Fibroblast of skin of right quadriceps (primary cell): ENCODE results near the gene KRTAP12-4.
"Not testable (repeated sequence)": the region's sequence is repeated elsewhere in the genome, so short reads cannot be mapped to it uniquely, and the experiment has no call there.

Experiments used
- DNase-seq: peaks from one replicate; pipeline ENCODE4 v3.0.0-alpha.2; 2013

Gene KRTAP12-4

GRCh38 chr21:44628707-44629391, 25.6 kb downstream of the KRTAP12-4 start:
- no peak for DNase-seq

GRCh38 chr21:44627831-44628233, 26.6 kb downstream of the KRTAP12-4 start:
- not testable (repeated sequence) for DNase-seq

- DNase-seq = not testable (repeated sequence)
Observed at GRCh38 chr21:44627181-44627822, 27.2 kb downstream of the KRTAP12-4 start.

- DNase-seq = no peak
Observed at GRCh38 chr21:44626673-44627143, 27.8 kb downstream of the KRTAP12-4 start, which contains the start of gene KRTAP10-9. Gene KRTAP10-9, plus strand, starts transcription at chr21:44627093. Its CDS starts 79 bp downstream, at chr21:44627172.

GRCh38 chr21:44626262-44626661, 28.2 kb downstream of the KRTAP12-4 start:
- DNase-seq = no peak

- no peak for DNase-seq
Observed at GRCh38 chr21:44625756-44626155, 28.7 kb downstream of the KRTAP12-4 start.

- DNase-seq = no peak
Observed at GRCh38 chr21:44623575-44623974, 30.9 kb downstream of the KRTAP12-4 start.

GRCh38 chr21:44619886-44620285, 34.6 kb downstream of the KRTAP12-4 start:
- no peak for DNase-seq

GRCh38 chr21:44618909-44619308, 35.5 kb downstream of the KRTAP12-4 start:
- no peak for DNase-seq

GRCh38 chr21:44618504-44618903, 36.0 kb downstream of the KRTAP12-4 start:
- no peak for DNase-seq

- no peak for DNase-seq
Observed at GRCh38 chr21:44617071-44617501, 37.4 kb downstream of the KRTAP12-4 start.

GRCh38 chr21:44616591-44616926, 37.9 kb downstream of the KRTAP12-4 start:
- no peak for DNase-seq

GRCh38 chr21:44615911-44616590, 38.4 kb downstream of the KRTAP12-4 start:
- DNase-seq = no peak

- DNase-seq = no peak
Observed at GRCh38 chr21:44615466-44615865, 39.0 kb downstream of the KRTAP12-4 start.

- no peak for DNase-seq
Observed at GRCh38 chr21:44614961-44615391, 39.5 kb downstream of the KRTAP12-4 start.

GRCh38 chr21:44614161-44614631, 40.3 kb downstream of the KRTAP12-4 start:
- DNase-seq = no peak

- DNase-seq = no peak
Observed at GRCh38 chr21:44613386-44614155, 40.9 kb downstream of the KRTAP12-4 start.

- DNase-seq = no peak
Observed at GRCh38 chr21:44612669-44613229, 41.7 kb downstream of the KRTAP12-4 start.

- no peak for DNase-seq
Observed at GRCh38 chr21:44612029-44612486, 42.4 kb downstream of the KRTAP12-4 start, which contains the start of gene KRTAP10-8. Gene KRTAP10-8, plus strand, starts transcription at chr21:44612079. Its CDS starts 22 bp downstream, at chr21:44612101.

- DNase-seq = no peak
Observed at GRCh38 chr21:44611551-44611950, 42.9 kb downstream of the KRTAP12-4 start.

- not testable (repeated sequence) for DNase-seq
Observed at GRCh38 chr21:44610157-44610843, 44.2 kb downstream of the KRTAP12-4 start.

GRCh38 chr21:44609193-44609592, 45.3 kb downstream of the KRTAP12-4 start:
- DNase-seq = no peak
